Inflammatory macrophage treated with lipopolysaccharide for 4 hours (primary cell): ENCODE results near the gene E2F1.
A peak's percentile ranks its signal among the peaks of the same experiment; 100 is the strongest.

Experiments
- DNase-seq: peaks from one replicate; pipeline ENCODE4 v3.0.0-alpha.2; 2020

E2F1 gene

DNA sequence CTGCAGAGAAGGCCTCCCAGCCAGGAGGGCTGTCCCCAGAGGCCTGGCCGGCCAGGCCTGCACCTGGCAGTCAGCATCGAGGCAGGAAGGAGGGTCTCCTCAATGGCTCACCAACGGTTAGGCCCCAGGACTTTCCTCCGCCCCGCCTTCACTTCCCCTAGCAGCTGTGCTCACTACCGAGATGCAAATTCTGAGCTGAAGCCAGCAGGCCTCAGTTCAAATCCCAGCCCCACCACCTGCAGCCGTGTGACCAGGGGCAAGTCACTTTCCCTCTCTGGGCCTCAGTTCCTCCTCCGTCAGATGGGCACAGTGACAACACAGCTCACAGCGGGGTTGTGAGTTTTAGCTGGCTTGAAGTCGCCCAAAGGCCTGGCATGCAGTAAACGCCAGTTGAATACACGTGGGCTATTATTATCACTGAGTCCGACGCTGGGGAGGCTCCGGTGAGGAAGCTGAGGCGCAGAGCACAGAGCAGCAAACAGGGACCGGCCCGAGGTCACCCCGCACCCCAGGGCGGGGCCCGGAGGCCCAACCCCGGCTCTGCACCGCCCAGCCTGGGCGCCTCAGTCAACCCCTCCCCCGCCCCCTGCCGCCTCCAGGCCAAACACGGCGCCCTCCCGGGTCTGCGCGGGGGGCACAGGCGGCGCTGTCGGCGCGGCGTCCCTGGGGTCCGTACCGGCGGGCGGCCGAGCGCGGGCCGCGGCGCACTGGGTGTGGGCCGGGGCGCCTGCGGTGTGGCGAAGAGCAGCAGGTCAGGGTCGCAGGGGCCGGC, 671 bp downstream of the E2F1 start:
- DNase-seq, result no peak

- DNase-seq, result no peak
Measured at GRCh38 chr20:33684533-33685327, 1.5 kb downstream of the E2F1 start.

DNA sequence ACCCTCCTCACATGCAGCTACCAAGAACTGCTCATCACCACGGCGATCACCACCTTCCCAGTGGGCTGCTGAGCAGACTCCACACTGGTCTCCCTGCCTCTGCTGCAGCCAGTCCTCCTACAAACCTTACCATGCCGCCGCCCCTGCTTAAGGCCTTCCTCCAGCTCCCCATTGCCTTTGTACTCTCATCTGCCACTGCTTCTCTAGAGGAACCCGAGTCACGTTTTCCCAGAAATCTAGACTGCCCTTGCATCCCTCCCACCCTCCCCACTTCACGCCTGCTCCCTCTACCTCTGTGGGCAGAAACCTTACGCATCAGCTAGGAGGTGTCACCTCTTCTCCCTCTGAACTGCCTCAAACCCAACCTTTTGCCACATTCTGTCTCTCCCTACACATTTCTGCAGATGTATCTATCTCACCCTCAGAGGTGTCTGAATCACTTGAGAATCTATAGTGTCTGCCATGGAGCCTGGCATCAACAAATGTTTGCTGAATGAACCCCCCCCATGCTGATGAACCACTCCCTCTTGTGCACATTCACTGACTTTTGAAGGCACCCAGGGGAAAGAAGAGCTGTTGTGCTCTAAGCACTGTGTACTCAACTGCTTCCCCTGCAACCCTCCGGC, 4.3 kb downstream of the E2F1 start:
- no peak for DNase-seq

DNA sequence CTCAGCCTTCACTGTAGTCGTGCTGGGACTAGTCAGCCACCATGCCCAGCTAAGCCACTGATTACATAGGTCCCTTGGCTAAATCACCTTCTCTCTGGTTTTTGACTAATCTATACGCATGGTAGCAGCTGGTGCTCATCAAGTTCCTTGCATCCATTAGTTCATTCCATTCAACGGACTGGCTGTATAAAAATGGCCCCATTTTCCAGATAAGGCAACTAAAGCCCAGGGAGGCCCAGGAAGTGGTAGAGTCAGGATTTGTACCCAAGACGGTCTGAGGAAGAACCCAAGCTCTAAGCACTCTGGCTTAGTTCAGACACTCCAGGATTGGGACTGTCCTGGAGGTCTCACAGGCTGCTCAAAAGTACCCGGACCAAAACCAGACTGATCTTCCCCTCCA, 4.9 kb downstream of the E2F1 start:
- no peak for DNase-seq

DNA sequence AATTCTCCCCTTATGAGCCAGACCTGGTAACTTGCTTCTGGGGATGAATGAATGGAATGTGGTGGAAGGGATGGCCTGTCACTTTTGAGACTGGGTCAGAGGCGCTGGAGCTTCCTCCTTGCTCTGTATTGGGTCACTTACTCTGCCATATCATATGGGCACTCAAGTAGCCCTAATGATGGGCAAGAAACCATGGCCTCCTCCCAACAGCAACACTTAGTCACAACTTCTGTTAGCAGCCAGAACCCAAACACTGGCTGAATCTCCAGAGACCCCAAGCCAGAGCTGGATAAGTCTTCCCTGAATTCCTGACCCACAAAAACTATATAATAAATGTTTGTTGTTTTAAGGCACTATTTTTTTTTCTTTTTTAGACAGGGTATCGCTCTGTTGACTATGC, 5.5 kb downstream of the E2F1 start:
- DNase-seq, result no peak

DNA sequence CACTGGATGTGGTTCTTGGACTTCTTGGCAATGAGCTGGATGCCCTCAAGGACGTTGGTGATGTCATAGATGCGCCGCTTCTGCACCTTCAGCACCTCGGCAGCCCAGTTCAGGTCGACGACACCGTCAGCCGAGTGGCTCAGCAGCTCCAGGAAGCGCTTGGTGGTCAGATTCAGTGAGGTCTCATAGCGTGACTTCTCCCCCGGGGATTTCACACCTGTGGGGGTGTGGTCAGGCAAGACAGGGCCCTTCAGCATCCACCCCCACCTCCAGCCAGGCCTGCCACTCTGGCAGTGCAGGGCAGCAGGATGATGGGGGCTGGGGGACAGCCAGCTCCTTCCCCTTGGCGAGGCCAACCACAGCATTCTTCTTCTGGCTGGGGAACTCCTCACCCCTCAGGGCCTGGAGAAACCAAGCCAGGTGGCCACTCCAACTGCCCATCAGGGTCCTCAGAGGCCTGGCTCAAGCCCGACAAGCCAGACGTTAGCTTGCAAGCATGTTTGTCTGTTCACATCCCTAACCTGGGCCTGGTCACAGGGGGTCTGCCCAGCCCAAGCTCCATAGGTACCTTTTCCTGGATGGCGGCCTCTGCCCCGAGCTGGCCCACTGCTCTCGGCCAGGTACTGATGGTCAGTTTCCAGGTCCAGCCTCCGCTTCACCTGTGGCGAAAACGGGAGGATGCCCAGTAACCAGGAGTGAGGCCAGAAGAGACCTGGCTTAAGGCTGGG, 6.3 kb downstream of the E2F1 start:
- no peak for DNase-seq

DNA sequence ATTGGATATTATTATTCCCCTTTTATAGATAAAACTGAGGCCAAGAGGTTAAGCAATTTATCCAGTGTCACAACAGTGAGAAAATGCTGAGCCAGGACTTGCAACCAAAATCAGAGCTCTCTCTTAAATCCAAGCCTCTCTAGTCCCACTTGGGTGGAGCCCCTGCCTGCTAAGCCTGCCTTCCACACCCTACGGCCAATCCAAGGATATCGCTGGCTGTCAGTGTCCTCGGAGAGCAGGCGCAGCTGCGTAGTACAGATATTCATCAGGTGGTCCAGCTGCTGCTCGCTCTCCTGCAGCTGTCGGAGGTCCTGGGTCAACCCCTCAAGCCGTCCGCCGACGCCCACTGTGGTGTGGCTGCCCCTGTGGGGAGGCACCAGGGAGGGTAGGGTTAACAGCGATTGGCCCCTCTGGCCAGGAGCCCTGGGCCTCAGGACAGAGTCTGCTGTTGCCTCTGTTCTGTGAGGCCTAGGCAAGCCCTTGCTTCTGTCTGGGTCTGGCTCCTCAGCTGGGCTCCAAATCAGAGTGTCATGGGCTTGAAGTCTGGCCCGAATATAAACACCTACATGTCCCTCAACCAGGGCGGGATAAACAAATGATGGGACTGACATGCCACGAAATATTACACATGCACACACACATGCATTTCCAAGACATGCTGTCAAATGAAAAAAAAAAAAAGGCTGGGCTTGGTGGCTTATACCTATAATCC, 8.0 kb downstream of the E2F1 start:
- no peak for DNase-seq

DNA sequence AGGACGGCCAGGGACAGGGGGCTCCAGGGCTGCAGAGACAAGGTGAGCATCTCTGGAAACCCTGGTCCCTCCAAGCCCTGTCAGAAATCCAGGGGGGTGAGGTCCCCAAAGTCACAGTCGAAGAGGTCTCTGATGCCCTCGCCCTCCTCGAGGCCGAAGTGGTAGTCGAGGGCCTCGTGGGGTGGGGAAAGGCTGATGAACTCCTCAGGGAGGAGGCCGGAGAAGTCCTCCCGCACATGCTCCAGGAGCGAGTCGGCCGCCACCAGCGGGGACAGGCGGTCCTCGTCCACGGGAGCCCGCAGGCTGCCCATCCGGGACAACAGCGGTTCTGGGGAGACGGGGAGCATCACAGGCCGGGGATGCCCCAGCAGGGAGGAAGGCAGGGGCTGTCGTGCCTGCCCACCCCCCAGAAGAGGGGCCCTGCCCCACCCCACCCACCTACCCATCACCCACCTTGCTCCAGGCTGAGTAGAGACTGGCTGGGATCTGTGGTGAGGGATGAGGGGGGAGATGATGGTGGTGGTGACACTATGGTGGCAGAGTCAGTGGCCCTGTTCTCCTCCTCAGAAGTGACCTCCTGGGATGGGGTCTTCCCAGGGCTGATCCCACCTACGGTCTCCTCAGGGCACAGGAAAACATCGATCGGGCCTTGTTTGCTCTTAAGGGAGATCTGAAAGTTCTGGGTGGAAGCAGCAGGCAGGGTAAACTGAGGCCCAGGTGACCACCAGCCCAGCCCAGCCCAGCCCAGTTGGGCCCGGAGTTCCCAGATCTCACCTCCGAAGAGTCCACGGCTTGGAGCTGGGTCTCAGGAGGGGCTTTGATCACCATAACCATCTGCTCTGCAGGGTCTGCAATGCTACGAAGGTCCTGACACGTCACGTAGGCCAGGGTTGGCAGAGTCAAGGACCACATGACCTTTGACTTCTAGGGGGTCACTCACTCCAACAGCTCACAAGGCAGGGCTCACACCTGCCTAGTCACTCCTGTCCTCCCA, 9.2 kb downstream of the E2F1 start:
- no peak for DNase-seq

DNA sequence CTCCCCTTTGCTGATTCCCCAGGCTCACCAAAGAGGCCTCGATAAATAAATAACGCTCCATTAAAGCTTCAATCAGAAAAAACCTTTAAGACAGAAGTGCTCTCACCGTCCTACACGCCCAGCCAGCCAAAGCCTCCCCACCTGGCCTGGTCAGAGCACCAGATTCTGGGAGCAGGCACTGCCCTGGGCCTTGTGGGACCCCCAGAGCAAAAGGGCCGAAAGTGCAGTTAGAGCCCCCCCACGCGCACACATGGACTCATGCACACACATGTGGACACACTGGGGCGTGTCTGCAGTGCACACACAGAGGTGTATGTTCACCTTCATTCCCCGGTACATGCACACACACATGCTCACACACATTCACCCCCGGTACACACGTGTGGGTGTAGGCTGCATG, 10.1 kb downstream of the E2F1 start:
- no peak for DNase-seq

GRCh38 chr20:33675136-33675959, 10.8 kb downstream of the E2F1 start:
- no peak for DNase-seq

GRCh38 chr20:33674294-33675135, 11.7 kb downstream of the E2F1 start, which contains the start of gene NECAB3:
Gene NECAB3 (minus strand): TSS chr20:33674428. CDS start chr20:33674352, 76 bp downstream.
- DNase-seq, result peak; percentile 66

DNA sequence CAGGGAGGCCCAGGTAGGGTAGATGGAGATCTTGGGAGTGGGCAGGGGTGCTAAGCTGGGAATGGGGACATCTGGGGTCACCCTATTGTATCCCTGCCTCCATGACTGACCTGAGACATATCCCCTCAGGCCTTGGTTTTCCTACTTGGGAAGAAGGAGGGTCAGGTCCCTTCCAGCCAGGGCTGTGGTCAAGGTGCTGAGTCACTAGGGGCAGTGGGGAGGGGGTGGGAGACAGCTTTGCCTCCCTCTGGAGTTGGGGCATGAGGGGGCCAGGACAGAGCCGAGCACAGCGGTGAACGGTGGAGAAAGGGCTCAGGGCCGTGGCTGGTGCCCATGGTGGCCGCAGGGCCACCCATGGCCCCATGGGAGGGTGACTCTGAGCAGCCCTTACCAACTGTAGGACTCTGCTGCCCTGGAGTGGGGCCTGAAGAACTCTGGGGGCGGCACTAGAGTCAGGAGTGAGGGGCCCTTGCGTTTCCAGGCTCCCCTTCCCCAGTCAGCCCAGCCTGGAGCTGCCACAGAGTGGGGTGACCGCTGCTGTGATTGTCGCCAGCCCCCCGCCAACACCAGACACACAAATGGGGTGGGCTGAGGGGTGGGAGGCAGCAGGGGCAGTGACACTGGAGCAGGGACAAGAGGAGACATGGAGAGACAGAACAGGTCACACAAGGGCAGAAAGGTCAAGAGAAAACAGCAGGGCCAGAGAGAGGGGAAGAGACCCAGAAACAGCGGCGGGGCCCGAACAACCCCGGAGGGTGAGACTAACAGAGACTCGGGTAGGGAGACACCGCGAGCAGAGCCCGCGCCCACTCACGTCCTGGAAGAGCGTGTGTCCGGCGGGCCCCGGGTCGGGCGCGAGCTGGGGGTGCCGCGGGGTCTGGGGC, 12.5 kb downstream of the E2F1 start:
- no peak for DNase-seq

GRCh38 chr20:33673114-33673409, 13.1 kb downstream of the E2F1 start:
- no peak for DNase-seq

- no peak for DNase-seq
Measured at GRCh38 chr20:33672426-33673113, 13.6 kb downstream of the E2F1 start.

GRCh38 chr20:33671573-33672288, 14.5 kb downstream of the E2F1 start:
- no peak for DNase-seq

- DNase-seq, result no peak
Measured at GRCh38 chr20:33670715-33671499, 15.3 kb downstream of the E2F1 start.
